Measurements from ENCODE around the gene CYP2E1.
A peak's percentile ranks its signal among the peaks of the same experiment; 100 is the strongest.
"Not testable (repeated sequence)": the region's sequence is repeated elsewhere in the genome, so short reads cannot be mapped to it uniquely, and the experiment has no call there.

The CYP2E1 gene

DNA sequence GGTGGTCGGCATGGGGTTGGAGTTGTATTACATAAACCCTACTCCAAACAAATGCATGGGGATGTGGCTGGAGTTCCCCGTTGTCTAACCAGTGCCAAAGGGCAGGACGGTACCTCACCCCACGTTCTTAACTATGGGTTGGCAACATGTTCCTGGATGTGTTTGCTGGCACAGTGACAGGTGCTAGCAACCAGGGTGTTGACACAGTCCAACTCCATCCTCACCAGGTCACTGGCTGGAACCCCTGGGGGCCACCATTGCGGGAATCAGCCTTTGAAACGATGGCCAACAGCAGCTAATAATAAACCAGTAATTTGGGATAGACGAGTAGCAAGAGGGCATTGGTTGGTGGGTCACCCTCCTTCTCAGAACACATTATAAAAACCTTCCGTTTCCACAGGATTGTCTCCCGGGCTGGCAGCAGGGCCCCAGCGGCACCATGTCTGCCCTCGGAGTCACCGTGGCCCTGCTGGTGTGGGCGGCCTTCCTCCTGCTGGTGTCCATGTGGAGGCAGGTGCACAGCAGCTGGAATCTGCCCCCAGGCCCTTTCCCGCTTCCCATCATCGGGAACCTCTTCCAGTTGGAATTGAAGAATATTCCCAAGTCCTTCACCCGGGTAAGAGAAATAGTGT is at the start of gene CYP2E1:
TSS of gene CYP2E1 (plus strand) at position 407 of the 632 bp plus-strand sequence. CDS start at position 440, 33 bp downstream.
- no peak for DNase-seq

DNA sequence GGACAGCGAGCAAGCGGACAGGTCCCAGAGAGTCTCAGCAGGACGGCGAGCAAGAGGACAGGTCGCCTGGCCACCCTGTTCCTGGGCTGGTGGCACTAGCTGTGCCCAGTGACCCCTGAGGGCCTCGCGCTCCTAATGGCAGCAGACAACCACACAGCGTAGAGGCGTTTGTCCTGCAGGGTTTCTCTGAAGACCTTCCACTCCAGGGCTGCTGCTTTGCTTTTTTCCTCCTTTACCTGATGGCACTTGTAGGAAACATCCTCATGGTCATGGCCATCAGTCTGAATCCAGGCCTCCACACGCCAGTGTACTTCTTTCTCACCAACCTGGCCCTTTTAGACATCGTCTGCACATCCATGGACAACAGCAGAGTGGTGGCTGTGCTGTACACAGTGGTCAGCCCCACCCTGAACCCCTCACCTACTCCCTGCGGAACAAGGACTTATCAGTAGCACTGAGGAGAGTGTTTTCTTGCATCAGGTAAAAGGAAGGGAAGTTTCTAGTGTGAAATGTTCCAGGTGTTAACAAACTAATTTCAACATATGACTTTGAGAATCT is 46.0 kb upstream of the CYP2E1 start:
- no peak for DNase-seq

DNA sequence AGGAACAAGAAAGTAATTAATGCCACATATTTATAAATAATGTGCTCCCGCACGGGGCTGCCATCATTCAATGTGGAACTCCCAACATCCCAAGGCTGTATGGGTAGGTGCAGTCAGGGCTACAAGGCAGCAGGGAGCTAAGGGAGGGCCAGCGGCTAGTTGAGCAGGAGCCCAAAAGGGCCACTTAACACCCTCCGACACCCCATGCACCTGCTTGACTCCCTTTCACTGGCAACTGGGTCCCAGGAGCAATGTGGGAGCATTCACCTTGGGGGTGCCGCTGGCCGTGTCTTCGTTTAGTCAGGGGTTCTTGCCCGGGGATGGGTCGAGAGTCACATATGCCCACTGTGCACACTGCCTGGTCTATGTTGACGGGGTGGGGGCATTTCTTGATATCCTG is 45.5 kb upstream of the CYP2E1 start:
- DNase-seq = no peak

GRCh38 chr10:133484818-133485217 is 42.3 kb upstream of the CYP2E1 start:
- no peak for DNase-seq

DNA sequence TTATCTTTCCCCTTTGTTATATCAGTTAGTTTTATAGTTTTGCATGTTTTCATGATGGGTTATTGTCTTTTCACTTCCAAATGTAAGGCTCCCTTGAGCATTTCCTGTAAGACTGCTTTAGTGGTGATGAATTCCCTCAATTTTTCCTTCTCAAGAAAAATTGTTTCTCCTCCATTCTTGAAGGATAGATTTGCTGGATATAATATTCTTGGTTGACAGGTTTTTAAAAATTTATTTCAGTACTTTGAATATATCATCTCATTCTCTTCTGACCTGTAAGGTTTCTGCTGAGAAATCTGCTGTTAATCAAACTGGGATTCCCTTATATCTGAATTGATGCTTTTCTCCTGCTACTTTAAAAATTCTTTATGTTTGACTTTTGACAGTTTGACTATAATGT is 40.1 kb upstream of the CYP2E1 start:
- DNase-seq = no peak

DNA sequence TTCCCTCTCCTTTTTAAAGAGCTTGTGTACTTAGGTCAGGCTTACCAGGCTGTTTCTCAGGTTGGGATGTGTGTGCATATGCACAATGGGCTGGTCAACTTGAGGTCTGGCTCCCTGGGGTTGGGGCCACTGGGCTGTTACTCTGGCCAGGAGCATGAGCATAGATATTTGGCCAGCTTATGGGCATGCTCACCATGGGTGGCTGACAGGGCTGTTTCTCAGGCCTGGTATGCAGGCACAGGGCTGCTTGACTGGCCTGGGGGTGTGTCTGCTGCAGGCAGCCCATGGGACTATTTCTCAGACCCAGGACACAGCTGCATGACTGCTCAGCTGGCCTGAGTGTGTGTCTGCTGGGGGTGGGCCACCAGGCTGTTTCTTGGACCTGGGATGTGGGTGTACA is 38.8 kb upstream of the CYP2E1 start:
- no peak for DNase-seq

GRCh38 chr10:133489816-133490588 is 37.2 kb upstream of the CYP2E1 start:
- DNase-seq = no peak

GRCh38 chr10:133493562-133493961 is 33.6 kb upstream of the CYP2E1 start:
- DNase-seq = not testable (repeated sequence)

GRCh38 chr10:133497363-133497762 is 29.8 kb upstream of the CYP2E1 start:
- peak in 1 of 2 donors; percentile 32 for DNase-seq

- not testable (repeated sequence) for DNase-seq
Measured at GRCh38 chr10:133499176-133499575, 28.0 kb upstream of the CYP2E1 start.

GRCh38 chr10:133500897-133501296 is 26.3 kb upstream of the CYP2E1 start:
- not testable (repeated sequence) for DNase-seq

GRCh38 chr10:133509700-133510099 is 17.5 kb upstream of the CYP2E1 start:
- no peak for DNase-seq

- no peak for DNase-seq
Measured at GRCh38 chr10:133511408-133511807, 15.8 kb upstream of the CYP2E1 start.

GRCh38 chr10:133511907-133512528 is 15.1 kb upstream of the CYP2E1 start:
- DNase-seq = no peak

DNA sequence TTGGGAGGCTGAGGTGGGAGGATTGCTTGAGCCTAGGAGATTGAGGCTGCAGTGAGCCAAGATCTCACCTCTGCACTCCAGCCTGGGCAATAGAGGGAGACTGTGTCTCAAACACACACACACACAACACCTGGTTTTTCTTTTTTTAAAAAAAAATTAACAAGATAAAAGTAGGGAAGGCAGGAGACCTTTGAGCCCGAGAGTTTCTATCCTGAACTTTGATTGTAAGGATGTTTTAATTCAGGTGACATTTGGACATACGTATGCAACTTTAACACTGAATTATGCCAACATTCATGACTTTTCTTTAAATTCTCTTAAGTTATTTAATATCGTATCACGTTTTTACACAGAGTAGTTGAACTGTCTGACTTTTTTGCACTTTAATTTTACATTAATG is 11.7 kb upstream of the CYP2E1 start:
- DNase-seq = no peak

GRCh38 chr10:133516057-133516456 is 11.1 kb upstream of the CYP2E1 start:
- DNase-seq = no peak

GRCh38 chr10:133518517-133518916 is 8.6 kb upstream of the CYP2E1 start:
- DNase-seq = not testable (repeated sequence)

DNA sequence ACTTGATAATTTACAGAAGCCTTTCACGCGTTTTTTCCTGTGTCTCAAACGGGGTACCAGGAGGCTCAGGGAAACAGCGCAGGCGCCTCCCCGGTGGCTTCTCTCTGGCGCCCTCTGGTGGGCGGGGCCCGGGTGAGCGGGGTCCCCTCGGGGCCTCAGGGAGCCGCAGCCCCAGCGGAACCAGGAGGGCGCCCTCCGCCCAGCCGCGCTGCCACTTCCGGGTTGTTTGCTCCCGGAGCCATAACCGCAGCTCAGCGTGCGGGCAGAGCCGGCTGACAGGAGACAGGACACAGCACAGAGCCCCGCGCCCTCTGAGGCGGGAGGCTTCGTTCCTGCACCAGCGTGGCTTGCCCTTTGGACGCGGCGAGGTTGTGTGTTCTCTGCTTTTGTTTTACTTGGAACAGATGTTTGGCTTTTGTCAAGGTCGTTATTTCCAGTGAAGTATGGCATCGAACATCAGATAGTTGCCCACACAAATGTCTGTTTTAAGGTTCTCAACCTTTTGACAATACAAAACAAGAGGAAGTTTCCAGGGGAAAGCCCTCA is 6.9 kb upstream of the CYP2E1 start:
- DNase-seq = peak; percentile 81 to 90

GRCh38 chr10:133523631-133524203 is 3.4 kb upstream of the CYP2E1 start:
- DNase-seq = no peak

DNA sequence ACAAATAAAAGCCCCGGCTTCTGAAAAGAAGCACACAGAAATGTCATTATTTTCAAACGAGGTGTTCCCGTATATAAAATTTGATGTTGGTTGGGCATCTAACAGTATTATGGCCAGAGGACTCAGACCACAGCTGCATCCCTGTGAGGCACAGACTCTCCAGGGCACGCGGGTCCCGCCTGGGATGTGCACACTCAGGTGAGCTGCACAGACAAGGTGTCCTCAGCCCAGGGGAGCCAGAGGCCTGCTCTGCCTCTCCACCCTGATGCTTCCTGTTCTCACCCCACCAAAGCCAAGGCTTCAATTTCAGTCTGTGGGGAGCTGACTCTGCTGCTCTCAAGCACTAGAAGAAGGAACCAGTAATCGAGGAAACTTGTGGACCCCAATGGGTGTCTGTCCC is 1.7 kb upstream of the CYP2E1 start:
- DNase-seq = no peak

- no peak for DNase-seq
Measured at GRCh38 chr10:133527771-133528271, 658 bp downstream of the CYP2E1 start.

GRCh38 chr10:133528296-133528844 is 1.2 kb downstream of the CYP2E1 start:
- DNase-seq = no peak

Data from CD4-positive, alpha-beta T cell treated with Interferon alpha-2 for 1 hour (primary cell).